GDM1 (cell line): ENCODE measurements around the gene ITPR2.
"Not testable (repeated sequence)": the region's sequence is repeated elsewhere in the genome, so short reads cannot be mapped to it uniquely, and the experiment has no call there.

Experiments
- DNase-seq: peaks from one replicate; lab custom pipeline; 2025; lab: John Stamatoyannopoulos, UW

ITPR2 gene

GRCh38 chr12:26445909-26446308 is 387.1 kb downstream of the ITPR2 start:
- DNase-seq, result no peak

- DNase-seq, result no peak
These were observed 389.7 kb downstream of the ITPR2 start for GRCh38 chr12:26443309-26443708.

GRCh38 chr12:26441434-26441833 is 391.6 kb downstream of the ITPR2 start:
- no peak for DNase-seq

- no peak for DNase-seq
These were observed 398.0 kb downstream of the ITPR2 start for GRCh38 chr12:26435069-26435404.

GRCh38 chr12:26434299-26435068 is 398.5 kb downstream of the ITPR2 start:
- DNase-seq, result peak; percentile 21

- DNase-seq, result not testable (repeated sequence)
These were observed 399.3 kb downstream of the ITPR2 start for GRCh38 chr12:26433701-26434100.

- no peak for DNase-seq
These were observed 401.8 kb downstream of the ITPR2 start for GRCh38 chr12:26431211-26431610.

GRCh38 chr12:26430596-26430995 is 402.4 kb downstream of the ITPR2 start:
- DNase-seq, result peak; percentile 15

GRCh38 chr12:26429070-26429691 is 403.8 kb downstream of the ITPR2 start:
- no peak for DNase-seq

- DNase-seq, result no peak
These were observed 404.6 kb downstream of the ITPR2 start for GRCh38 chr12:26428420-26428819.

GRCh38 chr12:26426652-26427051 is 406.3 kb downstream of the ITPR2 start:
- no peak for DNase-seq

GRCh38 chr12:26425587-26426260 is 407.3 kb downstream of the ITPR2 start:
- DNase-seq, result no peak

GRCh38 chr12:26422839-26423398 is 410.1 kb downstream of the ITPR2 start:
- no peak for DNase-seq

- DNase-seq, result no peak
These were observed 416.4 kb downstream of the ITPR2 start for GRCh38 chr12:26416550-26416949.

- no peak for DNase-seq
These were observed 422.3 kb downstream of the ITPR2 start for GRCh38 chr12:26410689-26411088.

- DNase-seq, result no peak
These were observed 426.2 kb downstream of the ITPR2 start for GRCh38 chr12:26406813-26407212.

- DNase-seq, result no peak
These were observed 426.6 kb downstream of the ITPR2 start for GRCh38 chr12:26406391-26406790.

- DNase-seq, result no peak
These were observed 429.4 kb downstream of the ITPR2 start for GRCh38 chr12:26403601-26404000.

- DNase-seq, result no peak
These were observed 430.3 kb downstream of the ITPR2 start for GRCh38 chr12:26402648-26403047.

GRCh38 chr12:26401874-26402273 is 431.1 kb downstream of the ITPR2 start:
- DNase-seq, result no peak

- DNase-seq, result no peak
These were observed 432.4 kb downstream of the ITPR2 start for GRCh38 chr12:26400627-26401026.

- DNase-seq, result no peak
These were observed 433.6 kb downstream of the ITPR2 start for GRCh38 chr12:26399381-26399780.

- DNase-seq, result no peak
These were observed 436.6 kb downstream of the ITPR2 start for GRCh38 chr12:26396402-26396801.
